ENCODE results near the gene ANKRD40CL.

Gene ANKRD40CL

DNA sequence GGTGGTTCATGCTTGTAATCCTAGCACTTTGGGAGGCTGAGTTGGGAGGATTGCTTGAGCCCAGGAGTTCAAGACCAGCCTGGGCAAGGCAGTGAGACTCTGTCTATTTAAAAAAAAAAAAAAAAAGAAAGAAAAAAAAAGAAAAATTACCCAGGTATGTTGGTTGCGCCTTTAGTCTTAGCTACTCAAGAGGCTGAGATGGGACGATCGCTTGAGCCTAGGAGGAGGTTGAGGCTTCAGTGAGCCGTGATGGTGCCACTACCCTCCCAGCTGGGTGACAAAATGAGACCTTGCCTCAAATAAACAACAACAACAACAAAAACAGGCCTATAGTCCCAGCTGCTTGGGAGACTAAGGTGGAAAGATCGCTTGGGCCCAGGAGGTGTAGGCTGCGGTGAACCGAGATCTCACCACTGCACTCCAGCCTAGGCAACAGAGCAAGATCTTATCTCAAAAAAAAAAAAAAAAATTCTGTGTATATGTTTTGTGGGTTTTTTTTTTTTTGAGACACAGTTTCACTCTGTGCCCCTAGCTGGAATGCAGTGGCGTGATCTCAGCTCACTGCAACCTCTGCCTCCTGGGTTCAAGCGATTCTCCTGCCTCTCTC lies 12.5 kb upstream of the ANKRD40CL start:
- no peaks in the 10 kb centered on the region for H3K4me1 Mint-ChIP-seq (ENCODE audit: low read depth)
- H3K27ac Mint-ChIP-seq, result no peak overlapping the region
- H3K9me3 Mint-ChIP-seq, result no peaks in the 10 kb centered on the region
- no peak overlapping the region for H3K4me3 Mint-ChIP-seq
- H3K27me3 Mint-ChIP-seq, result peaks cover 15% of the 10 kb centered on the region
- no peaks in the 10 kb centered on the region for H3K36me3 Mint-ChIP-seq (ENCODE audit: low read depth)
- intact Hi-C loops (cut with micrococcal nuclease), result loop anchor here (5.0 kb wide), 1 partner anchor 177 kb away; no protein-coding TSS in a partner anchor

DNA sequence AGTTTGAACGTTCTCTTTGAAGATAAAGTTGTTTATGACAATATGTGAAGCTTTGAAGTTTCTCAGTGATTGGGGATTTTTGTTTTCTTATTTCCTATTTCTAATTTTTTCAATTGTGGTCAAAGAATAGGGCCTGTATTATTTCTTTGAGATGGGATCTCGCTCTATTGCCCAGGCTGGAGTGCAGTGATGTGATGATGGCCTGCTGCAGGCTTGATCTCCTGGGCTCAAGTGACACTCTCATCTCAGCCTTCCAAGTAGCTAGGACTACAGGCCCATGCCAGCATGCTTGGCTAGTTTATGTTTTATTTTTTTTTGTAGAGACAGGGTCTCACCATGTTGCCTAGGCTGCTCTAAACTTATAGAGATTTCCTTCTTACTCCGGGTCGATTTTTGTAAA lies 11.7 kb upstream of the ANKRD40CL start:
- Mint-ChIP-seq H3K27ac (no peak overlapping the region), H3K9me3 (no peaks in the 10 kb centered on the region), H3K27me3 (peaks cover 15% of the 10 kb centered on the region), H3K4me1 (ENCODE audit: low read depth) (no peaks in the 10 kb centered on the region), H3K4me3 (no peak overlapping the region), H3K36me3 (ENCODE audit: low read depth) (no peaks in the 10 kb centered on the region)
- intact Hi-C loops (cut with micrococcal nuclease), result no loop called here

GRCh38 chr17:50778471-50778870 lies 11.2 kb upstream of the ANKRD40CL start:
- Mint-ChIP-seq H3K4me1 (ENCODE audit: low read depth) (no peaks in the 10 kb centered on the region), H3K9me3 (no peaks in the 10 kb centered on the region), H3K27me3 (peaks cover 15% of the 10 kb centered on the region)

DNA sequence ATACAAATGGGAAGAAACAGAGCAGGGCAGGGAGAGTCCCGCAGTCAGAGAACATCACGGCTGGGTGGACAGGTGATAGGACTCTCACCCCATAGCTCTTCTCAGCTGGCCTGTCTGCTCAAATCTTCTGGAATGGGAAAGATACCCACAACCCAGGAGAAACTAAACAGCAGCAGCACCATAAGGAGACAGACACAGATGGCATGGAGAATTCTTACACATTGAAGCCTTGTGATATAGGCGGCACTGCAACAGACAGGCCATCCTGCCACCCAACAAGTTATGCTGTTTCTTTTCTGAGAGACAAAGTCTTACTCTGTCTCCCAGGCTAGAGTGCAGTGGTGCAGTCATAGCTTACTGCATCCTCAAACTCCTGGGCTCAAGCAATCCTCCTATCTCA lies 8.6 kb upstream of the ANKRD40CL start:
- Mint-ChIP-seq H3K4me3 (no peak overlapping the region), H3K9me3 (no peaks in the 10 kb centered on the region), H3K4me1 (ENCODE audit: low read depth) (no peaks in the 10 kb centered on the region), H3K36me3 (ENCODE audit: low read depth) (no peaks in the 10 kb centered on the region), H3K27me3 (peaks cover under 1% of the 10 kb centered on the region), H3K27ac (no peak overlapping the region)
- intact Hi-C loops (cut with micrococcal nuclease), result no loop called here

More at GRCh38 chr17:50778471-50778870, 11.2 kb upstream of the ANKRD40CL start:
- intact Hi-C loops (cut with micrococcal nuclease), result no loop called here
- Mint-ChIP-seq H3K36me3 (ENCODE audit: low read depth) (no peaks in the 10 kb centered on the region), H3K27ac (no peak overlapping the region), H3K4me3 (no peak overlapping the region)

GRCh38 chr17:50774225-50774803 lies 7.0 kb upstream of the ANKRD40CL start:
- Mint-ChIP-seq H3K27ac (no peak overlapping the region), H3K36me3 (ENCODE audit: low read depth) (no peaks in the 10 kb centered on the region), H3K9me3 (no peaks in the 10 kb centered on the region), H3K4me3 (no peak overlapping the region), H3K27me3 (no peaks in the 10 kb centered on the region), H3K4me1 (ENCODE audit: low read depth) (no peaks in the 10 kb centered on the region)
- intact Hi-C loops (cut with micrococcal nuclease), result no loop called here

- Mint-ChIP-seq H3K9me3 (no peaks in the 10 kb centered on the region), H3K36me3 (ENCODE audit: low read depth) (no peaks in the 10 kb centered on the region)
Measured at GRCh38 chr17:50771991-50772785, 4.9 kb upstream of the ANKRD40CL start.

GRCh38 chr17:50770346-50770745 lies 3.0 kb upstream of the ANKRD40CL start:
- Mint-ChIP-seq H3K36me3 (ENCODE audit: low read depth) (no peaks in the 10 kb centered on the region), H3K27ac (no peak overlapping the region)

More at GRCh38 chr17:50771991-50772785, 4.9 kb upstream of the ANKRD40CL start:
- Mint-ChIP-seq H3K27me3 (no peaks in the 10 kb centered on the region), H3K27ac (no peak overlapping the region), H3K4me1 (ENCODE audit: low read depth) (no peaks in the 10 kb centered on the region), H3K4me3 (no peak overlapping the region)
- intact Hi-C loops (cut with micrococcal nuclease), result no loop called here

GRCh38 chr17:50769884-50770283 lies 2.6 kb upstream of the ANKRD40CL start:
- no peaks in the 10 kb centered on the region for H3K27me3 Mint-ChIP-seq
- intact Hi-C loops (cut with micrococcal nuclease), result no loop called here
- no peaks in the 10 kb centered on the region for H3K9me3 Mint-ChIP-seq
- H3K4me3 Mint-ChIP-seq, result no peak overlapping the region
- H3K4me1 Mint-ChIP-seq (ENCODE audit: low read depth), result peaks cover 13% of the 10 kb centered on the region
- no peaks in the 10 kb centered on the region for H3K36me3 Mint-ChIP-seq (ENCODE audit: low read depth)
- no peak overlapping the region for H3K27ac Mint-ChIP-seq

More at GRCh38 chr17:50770346-50770745, 3.0 kb upstream of the ANKRD40CL start:
- H3K4me3 Mint-ChIP-seq, result no peak overlapping the region
- peaks cover 10% of the 10 kb centered on the region for H3K4me1 Mint-ChIP-seq (ENCODE audit: low read depth)
- no peaks in the 10 kb centered on the region for H3K9me3 Mint-ChIP-seq
- intact Hi-C loops (cut with micrococcal nuclease), result no loop called here
- no peaks in the 10 kb centered on the region for H3K27me3 Mint-ChIP-seq

DNA sequence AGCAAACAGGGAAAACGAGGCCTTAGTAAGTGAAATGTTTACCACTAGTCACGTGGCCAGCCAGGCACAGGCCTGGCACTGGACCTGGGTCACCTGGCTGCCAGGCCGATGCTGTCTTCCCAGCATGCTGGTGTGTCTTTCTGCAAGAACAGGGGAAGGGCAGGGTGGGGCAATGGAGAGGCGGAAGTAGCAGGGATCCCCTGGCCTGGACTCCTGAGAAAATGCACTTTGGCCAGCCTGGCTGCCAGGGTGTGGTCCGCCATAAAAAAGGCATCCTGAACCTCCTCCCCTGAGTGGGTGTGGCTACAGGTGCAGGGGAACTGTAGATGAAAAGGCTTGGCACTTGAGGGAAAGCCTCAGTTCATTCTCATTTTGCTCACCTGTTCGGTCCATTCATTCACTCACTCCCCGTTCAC lies 1.0 kb upstream of the ANKRD40CL start:
- Mint-ChIP-seq H3K27me3 (no peaks in the 10 kb centered on the region), H3K9me3 (no peaks in the 10 kb centered on the region), H3K4me3 (no peak overlapping the region), H3K4me1 (ENCODE audit: low read depth) (peaks cover 24% of the 10 kb centered on the region), H3K27ac (no peak overlapping the region), H3K36me3 (ENCODE audit: low read depth) (no peaks in the 10 kb centered on the region)
- intact Hi-C loops (cut with micrococcal nuclease), result no loop called here

DNA sequence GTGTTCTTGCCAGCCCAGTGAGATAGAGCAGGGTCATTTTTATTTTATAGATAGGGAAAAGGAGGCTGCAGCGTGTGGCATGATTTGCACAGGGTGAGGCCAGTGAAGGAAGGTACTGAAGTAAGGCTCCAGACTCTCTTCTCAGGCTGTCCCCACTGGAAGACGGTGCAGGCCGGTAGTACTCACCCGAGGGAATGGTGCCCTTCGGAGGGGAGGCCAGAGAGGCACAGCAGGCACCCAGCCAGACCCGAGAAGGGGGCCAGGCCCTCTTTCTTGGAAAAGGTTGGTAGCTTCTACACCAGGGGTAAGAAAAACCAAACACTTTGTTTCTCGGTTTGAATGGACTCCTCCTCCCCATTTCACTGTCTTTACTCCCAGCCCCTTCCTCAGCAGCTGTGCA lies 288 bp downstream of the ANKRD40CL start:
- no peaks in the 10 kb centered on the region for H3K9me3 Mint-ChIP-seq
- H3K27ac Mint-ChIP-seq, result peak overlapping the region; percentile 4
- no peaks in the 10 kb centered on the region for H3K36me3 Mint-ChIP-seq (ENCODE audit: low read depth)
- intact Hi-C loops (cut with micrococcal nuclease), result no loop called here
- peaks cover 29% of the 10 kb centered on the region for H3K4me1 Mint-ChIP-seq (ENCODE audit: low read depth)
- H3K4me3 Mint-ChIP-seq, result no peak overlapping the region
- no peaks in the 10 kb centered on the region for H3K27me3 Mint-ChIP-seq

- H3K27ac Mint-ChIP-seq, result peak overlapping the region; percentile 63
- no peaks in the 10 kb centered on the region for H3K9me3 Mint-ChIP-seq
- no peaks in the 10 kb centered on the region for H3K36me3 Mint-ChIP-seq (ENCODE audit: low read depth)
- H3K27me3 Mint-ChIP-seq, result no peaks in the 10 kb centered on the region
- H3K4me1 Mint-ChIP-seq (ENCODE audit: low read depth), result peaks cover 29% of the 10 kb centered on the region
- intact Hi-C loops (cut with micrococcal nuclease), result no loop called here
- H3K4me3 Mint-ChIP-seq, result no peak overlapping the region
Measured at GRCh38 chr17:50766222-50767023, 895 bp downstream of the ANKRD40CL start.

- H3K9me3 Mint-ChIP-seq, result no peaks in the 10 kb centered on the region
- H3K27me3 Mint-ChIP-seq, result no peaks in the 10 kb centered on the region
- no peaks in the 10 kb centered on the region for H3K36me3 Mint-ChIP-seq (ENCODE audit: low read depth)
- peaks cover 29% of the 10 kb centered on the region for H3K4me1 Mint-ChIP-seq (ENCODE audit: low read depth)
- intact Hi-C loops (cut with micrococcal nuclease), result no loop called here
- H3K27ac Mint-ChIP-seq, result peak overlapping the region; percentile 63
- H3K4me3 Mint-ChIP-seq, result no peak overlapping the region
Measured at GRCh38 chr17:50765454-50766221, 1.7 kb downstream of the ANKRD40CL start.

- Mint-ChIP-seq H3K27me3 (no peaks in the 10 kb centered on the region), H3K27ac (peak overlapping the region; percentile 62), H3K4me3 (no peak overlapping the region), H3K4me1 (ENCODE audit: low read depth) (peaks cover 29% of the 10 kb centered on the region), H3K9me3 (no peaks in the 10 kb centered on the region), H3K36me3 (ENCODE audit: low read depth) (no peaks in the 10 kb centered on the region)
- intact Hi-C loops (cut with micrococcal nuclease), result loop anchor here (5.0 kb wide), 2 partner anchors 42 to 57 kb away; partner anchors contain the start of gene ANKRD40
Measured at GRCh38 chr17:50764734-50765149, 2.6 kb downstream of the ANKRD40CL start.

Data from dendritic cell treated with granulocyte-macrophage colony-stimulating factor and Interleukin-4, amounts not matched to agents 40 ng/mL and 50 ng/mL, for 4 days (primary cell).